A549 (cell line): Measurements from ENCODE around the gene TNRC6B. TPM values are rescaled to one million over a fixed set of nuclear protein-coding genes. Genes with fewer than 3 reads are reported as not detected.

Experiments
- ATAC-seq, 2 experiments: fragments of 200-7000 bp in 1 of 2; fragments of >200 bp in 1 of 2; cut with Nextera tagmentation in 1 of 2; cut with Tn5 transposase in 1 of 2; 3 replicates each; pipeline versions ENCODE4 v1.8.0 to v1.9.1; 2018 to 2020; ENCODE audit warnings: mild to moderate bottlenecking in 1 of 2, moderate library complexity in 1 of 2
- CTCF ChIA-PET: fragments of 300-600 bp; sonication (Branson Sonifier 250); formaldehyde crosslinking; extraction: SDS; loops from one replicate; lab custom pipeline; 2021; ENCODE audit warnings: antibody characterized with exemption, inconsistent platforms; lab: Yijun Ruan, JAX
- POLR2A ChIA-PET: fragments of 350-600 bp; formaldehyde crosslinking; extraction: SDS; loops from one replicate; lab custom pipeline; 2021; ENCODE audit warnings: antibody characterized with exemption, inconsistent platforms; lab: Yijun Ruan, JAX
- DNase-seq, 2 experiments: peaks; one replicate each; pipeline versions ENCODE4 v3.0.0 to v3.0.0-alpha.2; 2011 to 2016; ENCODE audit warnings: low read depth in 1 of 2, low spot score in 1 of 2
- FAIRE-seq: peaks from 2 replicates; lab custom pipeline; 2011; peaks lifted over from hg19 to GRCh38; lab: Jason Lieb, UNC
- H3K27ac ChIP-seq, 2 experiments: fragments of >200 bp; sonication (Bioruptor Twin); formaldehyde crosslinking; 3 replicates each; pipeline ENCODE4 v1.5.1; 2016 to 2017
- H3K4me1 ChIP-seq: fragments of >200 bp; sonication (Bioruptor Twin); formaldehyde crosslinking; 3 replicates; pipeline ENCODE4 v1.6.1; 2016
- H3K4me2 ChIP-seq: fragments of >200 bp; sonication (Bioruptor Twin); formaldehyde crosslinking; 3 replicates; pipeline ENCODE4 v1.6.1; 2016
- H3K4me3 ChIP-seq: fragments of >200 bp; sonication (Bioruptor Twin); formaldehyde crosslinking; 3 replicates; pipeline ENCODE4 v1.5.1; 2016
- H3K9me3 ChIP-seq: fragments of >200 bp; sonication (Bioruptor Twin); formaldehyde crosslinking; 3 replicates; pipeline ENCODE4 v1.6.1; 2016
- CBX2 ChIP-seq: fragments of 200-600 bp; sonication (generic); IDR thresholded peaks from 2 replicates; pipeline ENCODE4 v1.6.1; 2016; ENCODE audit warnings: low read depth, mild to moderate bottlenecking, borderline replicate concordance
- CHD2 ChIP-seq: fragments of 150-350 bp; IDR thresholded peaks from 2 replicates; pipeline ENCODE4 v1.6.1; 2014; ENCODE audit warnings: low read length; ENCODE audit not compliant: partially characterized antibody
- CHD4 ChIP-seq: fragments of 200-600 bp; sonication (generic); IDR thresholded peaks from 2 replicates; pipeline ENCODE4 v1.6.1; 2016; ENCODE audit warnings: antibody characterized with exemption, mild to moderate bottlenecking, borderline replicate concordance
- CTCF ChIP-seq: fragments of >200 bp; sonication (Bioruptor Twin); formaldehyde crosslinking; IDR thresholded peaks from 3 replicates; pipeline ENCODE4 v1.5.1; 2016
- E2F6 ChIP-seq: IDR thresholded peaks from 2 replicates; pipeline ENCODE4 v1.6.1; 2012; ENCODE audit warnings: low read depth, borderline replicate concordance
- EP300 ChIP-seq, 2 experiments: fragments of >200 bp; sonication (Bioruptor Twin); formaldehyde crosslinking; IDR thresholded peaks; 2 replicates in 1 of 2; 3 replicates in 1 of 2; pipeline ENCODE4 v1.6.1; 2016 to 2017
- ESRRA ChIP-seq: fragments of 150-350 bp; IDR thresholded peaks from 2 replicates; pipeline ENCODE4 v1.6.1; 2014; ENCODE audit warnings: mild to moderate bottlenecking, low read length, borderline replicate concordance
- FOXS1 ChIP-seq: fragments of 250-450 bp; sonication (Bioruptor Pico); IDR thresholded peaks from 2 replicates; pipeline ENCODE4 v1.5.0; 2020; ENCODE audit warnings: mild to moderate bottlenecking, moderate library complexity
- GATA3 ChIP-seq: IDR thresholded peaks from 2 replicates; pipeline ENCODE4 v1.6.1; 2012; ENCODE audit warnings: borderline replicate concordance
- HES2 ChIP-seq: fragments of >200 bp; sonication (Bioruptor Twin); formaldehyde crosslinking; IDR thresholded peaks from 2 replicates; pipeline ENCODE4 v1.6.1; 2016
- HMGXB4 ChIP-seq: fragments of 250-450 bp; sonication (Bioruptor Pico); IDR thresholded peaks from 2 replicates; pipeline ENCODE4 v1.5.0; 2021; ENCODE audit warnings: mild to moderate bottlenecking, moderate library complexity, borderline replicate concordance
- HOXB13 ChIP-seq: fragments of 250-450 bp; sonication (Bioruptor Pico); IDR thresholded peaks from 2 replicates; pipeline ENCODE4 v1.5.0; 2020; ENCODE audit warnings: low read depth, mild to moderate bottlenecking, moderate library complexity
- HOXB5 ChIP-seq: fragments of 250-450 bp; sonication (Bioruptor Pico); IDR thresholded peaks from 2 replicates; pipeline ENCODE4 v1.5.0; 2020; ENCODE audit warnings: mild to moderate bottlenecking, moderate library complexity
- JUNB ChIP-seq: fragments of >200 bp; sonication (Bioruptor Twin); formaldehyde crosslinking; IDR thresholded peaks from 2 replicates; pipeline ENCODE4 v1.6.1; 2016
- KDM5A ChIP-seq: fragments of 200-600 bp; sonication (generic); IDR thresholded peaks from 2 replicates; pipeline ENCODE4 v1.6.1; 2016; ENCODE audit warnings: antibody characterized with exemption, mild to moderate bottlenecking
- NFE2L2 ChIP-seq: fragments of 150-350 bp; conservative IDR thresholded peaks from 2 replicates; pipeline ENCODE4 v1.6.1; 2014; ENCODE audit warnings: low read length
- NPAS2 ChIP-seq: fragments of 250-450 bp; sonication (Bioruptor Pico); IDR thresholded peaks from 2 replicates; pipeline ENCODE4 v1.8.0; 2022; ENCODE audit warnings: mild to moderate bottlenecking, moderate library complexity, borderline replicate concordance
- NR3C1 ChIP-seq: fragments of >200 bp; sonication (Bioruptor Twin); formaldehyde crosslinking; IDR thresholded peaks from 3 replicates; pipeline ENCODE4 v1.6.1; 2017
- PBX3 ChIP-seq: IDR thresholded peaks from 2 replicates; pipeline ENCODE4 v1.6.1; 2012
- RFX5 ChIP-seq: fragments of 450-650 bp; IDR thresholded peaks from 2 replicates; pipeline ENCODE4 v1.7.1; 2014; ENCODE audit warnings: antibody characterized with exemption, mild to moderate bottlenecking, moderate library complexity
- SREBF2 ChIP-seq: fragments of 450-650 bp; IDR thresholded peaks from 2 replicates; pipeline ENCODE4 v1.6.1; 2014; ENCODE audit warnings: mild to moderate bottlenecking, moderate library complexity
- TFCP2L1 ChIP-seq: fragments of 250-450 bp; sonication (Bioruptor Pico); IDR thresholded peaks from 2 replicates; pipeline ENCODE4 v1.5.0; 2021; ENCODE audit warnings: mild to moderate bottlenecking
- ZNF302 ChIP-seq: fragments of 250-450 bp; sonication (Bioruptor Pico); IDR thresholded peaks from 2 replicates; pipeline ENCODE4 v1.9.0; 2021; ENCODE audit warnings: inconsistent platforms, mild to moderate bottlenecking, moderate library complexity
- WGBS: methylation state at CpG from one replicate; pipeline ENCODE4 v1.1.6; 2017; ENCODE audit errors: missing lambda C conversion rate; 5-methylcytosine and 5-hydroxymethylcytosine counted together
- polyA plus RNA-seq, 4 experiments: library from polyadenylated mRNA; depleted of rRNA in 3 of 4; stranded (reverse); fragments of >200 nt; fragmentation: RNase III in 1 of 4; extraction: RNeasy Plus Mini Kit Qiagen cat#74134 plus additional on column Dnase treatment in 1 of 4; gene quantifications; 2 replicates in 3 of 4; 3 replicates in 1 of 4; pipeline ENCODE4 v1.2.3, GENCODE V29; 2011 to 2017

Gene TNRC6B
- polyA plus RNA-seq, 2 of the 4 experiments (the other 2 are of a cell fraction) = 4.9 to 5.0 TPM

- DNase-seq (no peak), FAIRE-seq (no peak), ATAC-seq (no peak)
- Histone ChIP-seq H3K9me3 (no peaks in the 10 kb centered on the region), H3K27ac (no peak overlapping the region)
- POLR2A ChIA-PET = no interaction called here
- WGBS = 75% methylated on average over 2 of the region's 2 CpGs
- TF ChIP-seq HOXB5 (CRISPR knock-in tag) (no peak), HMGXB4 (no peak), NFE2L2 (no peak), PBX3 (no peak), KDM5A (no peak), CTCF (no peak), SREBF2 (no peak), TFCP2L1 (CRISPR knock-in tag) (no peak), CBX2 (no peak), CHD2 (no peak), HOXB13 (CRISPR knock-in tag) (no peak), NR3C1 (no peak), FOXS1 (CRISPR knock-in tag) (no peak), ZNF302 (CRISPR knock-in tag) (no peak), RFX5 (no peak), CHD4 (no peak), EP300 (IDR thresholded peaks at IDR 0.05) (no peak), ESRRA (no peak), JUNB (no peak)
- TF ChIP-seq, all 56 proteins: peak for 0
- CTCF ChIA-PET = no interaction called here
- Histone ChIP-seq H3K4me2 (no peak overlapping the region), H3K4me3 (no peak overlapping the region), H3K4me1 (no peaks in the 10 kb centered on the region; the same call in 2 of the 3 replicates)
These were observed 104.0 kb downstream of the TNRC6B start for GRCh38 chr22:40281717-40282116.

- Histone ChIP-seq H3K4me2 (no peak overlapping the region), H3K4me3 (no peak overlapping the region), H3K9me3 (no peaks in the 10 kb centered on the region), H3K27ac (no peak overlapping the region), H3K4me1 (no peaks in the 10 kb centered on the region)
- FAIRE-seq (no peak), DNase-seq (no peak), ATAC-seq (no peak)
- 88% methylated on average over 7 of the region's 7 CpGs for WGBS
- ChIA-PET POLR2A (no interaction called here), CTCF (no interaction called here)
- TF ChIP-seq PBX3 = no peak
- no peak for TF ChIP-seq GATA3
- TF ChIP-seq E2F6 = no peak
- TF ChIP-seq NPAS2 (CRISPR knock-in tag) = no peak
- TF ChIP-seq HES2 = no peak
These were observed 107.8 kb downstream of the TNRC6B start for GRCh38 chr22:40285513-40285912.
